SK-N-SH (cell line): ENCODE data around the gene KCNIP4. TPM values are rescaled to one million over a fixed set of nuclear protein-coding genes. Genes with fewer than 3 reads are reported as not detected.

Source experiments
- CTCF ChIA-PET: fragments of 300-600, 350-600 bp; formaldehyde crosslinking; extraction: SDS; loops from one replicate; lab custom pipeline; 2021; lab: Yijun Ruan, JAX
- POLR2A ChIA-PET: fragments of 350-600 bp; sonication (Branson Sonifier 250); formaldehyde crosslinking; extraction: SDS; loops from one replicate; lab custom pipeline; 2020; ENCODE audit warnings: antibody characterized with exemption, inconsistent platforms; lab: Yijun Ruan, JAX
- DNase-seq: peaks from one replicate; pipeline ENCODE4 v3.0.0; 2012
- H2AFZ ChIP-seq: fragments of 200-600 bp; sonication (generic); 2 replicates; pipeline ENCODE4 v1.8.1; 2016; ENCODE audit warnings: antibody characterized with exemption, mild to moderate bottlenecking, low read depth
- H3F3A ChIP-seq: fragments of 200-600 bp; sonication (generic); replicated peaks from 2 replicates; pipeline ENCODE3; 2016; ENCODE audit warnings: antibody characterized with exemption, mild to moderate bottlenecking; ENCODE audit not compliant: insufficient read depth
- H3K27ac ChIP-seq, 2 experiments: fragments of 200-500 bp in 1 of 2; fragments of 200-600 bp in 1 of 2; sonication (Bioruptor generic) in 1 of 2; sonication (generic), shearing (Covaris generic) in 1 of 2; 2 replicates each; pipeline versions ENCODE4 v1.5.1 to v1.6.1; 2014 to 2016; ENCODE audit warnings: low read depth in 2 of 2, inconsistent platforms in 1 of 2, low read length in 1 of 2, mild to moderate bottlenecking in 1 of 2, mixed read lengths in 1 of 2
- H3K27me3 ChIP-seq: fragments of 200-600 bp; sonication (generic), shearing (Covaris generic); 2 replicates; pipeline ENCODE4 v1.6.1; 2016; ENCODE audit warnings: mixed run types; ENCODE audit not compliant: insufficient read depth
- H3K36me3 ChIP-seq, 2 experiments: fragments of 200-500 bp in 1 of 2; fragments of 200-600 bp in 1 of 2; sonication (Bioruptor generic) in 1 of 2; sonication (generic) in 1 of 2; replicated peaks in 1 of 2; 2 replicates each; pipeline versions ENCODE3 to v1.5.1; 2014 to 2016; ENCODE audit warnings: low read length in 1 of 2, mild to moderate bottlenecking in 1 of 2; ENCODE audit not compliant: insufficient read depth in 2 of 2, control insufficient read depth in 1 of 2
- H3K4me1 ChIP-seq, 2 experiments: fragments of 200-500 bp in 1 of 2; fragments of 200-600 bp in 1 of 2; sonication (Bioruptor generic) in 1 of 2; sonication (generic), shearing (Covaris generic) in 1 of 2; 2 replicates each; pipeline versions ENCODE4 v1.5.1 to v1.6.1; 2014 to 2016; ENCODE audit warnings: low read depth in 1 of 2, low read length in 1 of 2, mixed run types in 1 of 2; ENCODE audit not compliant: insufficient read depth in 2 of 2, control insufficient read depth in 1 of 2
- H3K4me2 ChIP-seq: fragments of 200-600 bp; sonication (generic), shearing (Covaris generic); 2 replicates; pipeline ENCODE4 v1.6.1; 2017; ENCODE audit warnings: mixed run types
- H3K4me3 ChIP-seq, 2 experiments: fragments of 200-500 bp in 1 of 2; fragments of 200-600 bp in 1 of 2; sonication (Bioruptor generic) in 1 of 2; sonication (generic), shearing (Covaris generic) in 1 of 2; 2 replicates each; pipeline versions ENCODE4 v1.5.1 to v1.8.1; 2014 to 2016; ENCODE audit warnings: low read depth in 2 of 2, inconsistent platforms in 1 of 2, low read length in 1 of 2, mild to moderate bottlenecking in 1 of 2, mixed read lengths in 1 of 2, moderate library complexity in 1 of 2
- H3K79me2 ChIP-seq: fragments of 200-600 bp; sonication (generic); 2 replicates; pipeline ENCODE4 v1.8.1; 2017; ENCODE audit warnings: mild to moderate bottlenecking; ENCODE audit not compliant: insufficient read depth
- H3K9ac ChIP-seq: fragments of 200-600 bp; sonication (generic); 2 replicates; pipeline ENCODE4 v1.6.1; 2017; ENCODE audit warnings: mixed run types
- H3K9me2 ChIP-seq: fragments of 200-600 bp; sonication (generic); 2 replicates; pipeline ENCODE4 v1.6.1; 2017; ENCODE audit warnings: mixed run types
- H3K9me3 ChIP-seq: fragments of 200-600 bp; sonication (generic); 2 replicates; pipeline ENCODE4 v1.6.1; 2017; ENCODE audit warnings: mixed run types, mild to moderate bottlenecking, moderate library complexity
- H4K20me1 ChIP-seq: fragments of 200-600 bp; sonication (generic); 2 replicates; pipeline ENCODE4 v1.6.1; 2017; ENCODE audit warnings: mild to moderate bottlenecking, mixed run types; ENCODE audit not compliant: insufficient read depth
- CHD2 ChIP-seq: fragments of 150-350 bp; IDR thresholded peaks from 2 replicates; pipeline ENCODE4 v1.6.1; 2018; ENCODE audit warnings: low read length; ENCODE audit not compliant: partially characterized antibody
- ELF1 ChIP-seq: IDR thresholded peaks from 2 replicates; pipeline ENCODE4 v1.4.0; 2012
- EP300 ChIP-seq, 2 experiments: IDR thresholded peaks; 2 replicates each; pipeline versions ENCODE4 v1.4.0 to v1.6.1; 2012; ENCODE audit warnings: borderline replicate concordance in 1 of 2, low read depth in 1 of 2, low read length in 1 of 2
- FOSL2 ChIP-seq: IDR thresholded peaks from 2 replicates; pipeline ENCODE4 v1.4.0; 2012; ENCODE audit warnings: low read depth, mild to moderate bottlenecking, moderate library complexity, borderline replicate concordance
- FOXJ3 ChIP-seq: sonication (generic); formaldehyde crosslinking; IDR thresholded peaks from 2 replicates; pipeline ENCODE4 v1.5.1; 2020; ENCODE audit warnings: mild to moderate bottlenecking, missing genetic modification reagents
- GABPA ChIP-seq: IDR thresholded peaks from 2 replicates; pipeline ENCODE4 v1.4.0; 2012; ENCODE audit warnings: low read depth, mild to moderate bottlenecking
- GATA2 ChIP-seq: sonication (generic); formaldehyde crosslinking; IDR thresholded peaks from 2 replicates; pipeline ENCODE4 v1.5.0; 2020; ENCODE audit warnings: mild to moderate bottlenecking, missing genetic modification reagents
- IRF3 ChIP-seq: fragments of 150-350 bp; IDR thresholded peaks from 2 replicates; pipeline ENCODE4 v1.6.1; 2016; ENCODE audit warnings: mild to moderate bottlenecking, low read depth, low read length
- JUND ChIP-seq: IDR thresholded peaks from 2 replicates; pipeline ENCODE4 v1.4.0; 2012
- MEF2A ChIP-seq: IDR thresholded peaks from 2 replicates; pipeline ENCODE4 v1.4.0; 2012; ENCODE audit warnings: low read depth, borderline replicate concordance
- MXI1 ChIP-seq: IDR thresholded peaks from 2 replicates; pipeline ENCODE4 v1.6.1; 2012; ENCODE audit warnings: mild to moderate bottlenecking, low read depth, low read length, improper control_type of control experiment
- NFIC ChIP-seq: IDR thresholded peaks from 2 replicates; pipeline ENCODE4 v1.4.0; 2012; ENCODE audit warnings: borderline replicate concordance
- RAD21 ChIP-seq: IDR thresholded peaks from 2 replicates; pipeline ENCODE4 v1.6.1; 2012; ENCODE audit warnings: mild to moderate bottlenecking, low read length
- RCOR1 ChIP-seq: fragments of 150-350 bp; IDR thresholded peaks from 2 replicates; pipeline ENCODE4 v1.6.1; 2017; ENCODE audit warnings: antibody characterized with exemption, low read length
- RFX5 ChIP-seq: IDR thresholded peaks from 2 replicates; pipeline ENCODE4 v1.6.1; 2012; ENCODE audit warnings: mild to moderate bottlenecking, improper control_type of control experiment, low read length
- SIN3A ChIP-seq: IDR thresholded peaks from 2 replicates; pipeline ENCODE4 v1.6.1; 2012; ENCODE audit warnings: low read depth, mild to moderate bottlenecking, low read length, moderate library complexity, borderline replicate concordance
- SMC3 ChIP-seq: IDR thresholded peaks from 2 replicates; pipeline ENCODE4 v1.6.1; 2012; ENCODE audit warnings: low read depth, low read length, improper control_type of control experiment
- TCF12 ChIP-seq: IDR thresholded peaks from 2 replicates; pipeline ENCODE4 v1.4.0; 2012
- TEAD4 ChIP-seq: IDR thresholded peaks from 2 replicates; pipeline ENCODE4 v1.4.0; 2012; ENCODE audit warnings: mild to moderate bottlenecking, borderline replicate concordance; ENCODE audit not compliant: insufficient read depth
- YY1 ChIP-seq: IDR thresholded peaks from 2 replicates; pipeline ENCODE4 v1.4.0; 2012; ENCODE audit warnings: low read depth, mild to moderate bottlenecking
- WGBS: methylation state at CpG from one replicate; pipeline ENCODE4 v1.1.6; 2017; ENCODE audit warnings: low lambda C conversion rate; 5-methylcytosine and 5-hydroxymethylcytosine counted together
- polyA plus RNA-seq, 3 experiments: library from polyadenylated mRNA; depleted of rRNA; stranded (reverse); fragments of >200 nt; gene quantifications; 2 replicates each; pipeline ENCODE4 v1.2.3, GENCODE V29; 2012
- TF ChIP-seq, protein P1 (sequence below): IDR thresholded peaks from 2 replicates; pipeline ENCODE4 v1.4.0; 2012; ENCODE audit warnings: low read depth, borderline replicate concordance
- TF ChIP-seq, protein P2 (sequence below): IDR thresholded peaks from 2 replicates; pipeline ENCODE4; 2012
- TF ChIP-seq, protein P3 (sequence below): IDR thresholded peaks from 2 replicates; pipeline ENCODE4 v1.4.0; 2012; ENCODE audit warnings: low read depth

The KCNIP4 gene
- polyA plus RNA-seq, 1 of the 3 experiments (the other 2 are of a cell fraction) = 0.18 TPM

- TF ChIP-seq RCOR1 (no peak), FOSL2 (no peak), TEAD4 (no peak), EP300 (IDR thresholded peaks at IDR 0.05; ENCODE audit: borderline replicate concordance in 1 of 2, low read depth in 1 of 2, low read length in 1 of 2) (no peak), RFX5 (no peak)
- TF ChIP-seq, protein P1, sequence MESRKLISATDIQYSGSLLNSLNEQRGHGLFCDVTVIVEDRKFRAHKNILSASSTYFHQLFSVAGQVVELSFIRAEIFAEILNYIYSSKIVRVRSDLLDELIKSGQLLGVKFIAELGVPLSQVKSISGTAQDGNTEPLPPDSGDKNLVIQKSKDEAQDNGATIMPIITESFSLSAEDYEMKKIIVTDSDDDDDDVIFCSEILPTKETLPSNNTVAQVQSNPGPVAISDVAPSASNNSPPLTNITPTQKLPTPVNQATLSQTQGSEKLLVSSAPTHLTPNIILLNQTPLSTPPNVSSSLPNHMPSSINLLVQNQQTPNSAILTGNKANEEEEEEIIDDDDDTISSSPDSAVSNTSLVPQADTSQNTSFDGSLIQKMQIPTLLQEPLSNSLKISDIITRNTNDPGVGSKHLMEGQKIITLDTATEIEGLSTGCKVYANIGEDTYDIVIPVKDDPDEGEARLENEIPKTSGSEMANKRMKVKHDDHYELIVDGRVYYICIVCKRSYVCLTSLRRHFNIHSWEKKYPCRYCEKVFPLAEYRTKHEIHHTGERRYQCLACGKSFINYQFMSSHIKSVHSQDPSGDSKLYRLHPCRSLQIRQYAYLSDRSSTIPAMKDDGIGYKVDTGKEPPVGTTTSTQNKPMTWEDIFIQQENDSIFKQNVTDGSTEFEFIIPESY = no peak
- TF ChIP-seq, all 33 proteins: peak for 0
These were observed 1058.7 kb downstream of the KCNIP4 start (continued) for GRCh38 chr4:20889901-20890300.

GRCh38 chr4:20883677-20884076 is 1064.9 kb downstream of the KCNIP4 start:
- no peak for TF ChIP-seq IRF3
- peak; percentile 29 for TF ChIP-seq GATA2 (CRISPR knock-in tag)
- 31% methylated on average over 3 of the region's 3 CpGs for WGBS
- H3K4me3 ChIP-seq = no peak overlapping the region
- no peaks in the 10 kb centered on the region for H4K20me1 ChIP-seq
- no peaks in the 10 kb centered on the region for H3K36me3 ChIP-seq
- no peak overlapping the region for H3K9ac ChIP-seq
- no peaks in the 10 kb centered on the region for H3K79me2 ChIP-seq
- H3K9me2 ChIP-seq = no peaks in the 10 kb centered on the region
- ChIA-PET POLR2A (no interaction called here), CTCF (interaction anchor here (2.0 kb wide), 1 partner anchor 587 kb away, joined by 4 read pairs; no protein-coding TSS in a partner anchor)
- no peak overlapping the region for H3K4me2 ChIP-seq
- peak; percentile 30 for DNase-seq
- H3F3A ChIP-seq = no peaks in the 10 kb centered on the region
- H3K27me3 ChIP-seq = no peaks in the 10 kb centered on the region
- peaks cover 0 to 13% of the 10 kb centered on the region in 2 experiments; a peak in 2 of 4 replicates for H3K4me1 ChIP-seq
- no peak overlapping the region for H2AFZ ChIP-seq
- H3K27ac ChIP-seq = peak overlapping the region in 1 of 2 experiments; percentile 50; a peak in 1 of 4 replicates
- H3K9me3 ChIP-seq = no peaks in the 10 kb centered on the region; the same call in 1 of the 2 replicates

- H3K9me3 ChIP-seq = no peaks in the 10 kb centered on the region; the same call in 1 of the 2 replicates
- POLR2A ChIA-PET = no interaction called here
- no peak for DNase-seq
- TF ChIP-seq YY1 (no peak), JUND (no peak), RFX5 (no peak), ELF1 (no peak), CHD2 (no peak), MXI1 (no peak), SIN3A (no peak), FOXJ3 (CRISPR knock-in tag) (no peak), GABPA (no peak), NFIC (no peak), SMC3 (no peak), TCF12 (no peak), RAD21 (no peak), GATA2 (CRISPR knock-in tag) (no peak), MEF2A (no peak), RCOR1 (no peak)
- TF ChIP-seq, protein P2, sequence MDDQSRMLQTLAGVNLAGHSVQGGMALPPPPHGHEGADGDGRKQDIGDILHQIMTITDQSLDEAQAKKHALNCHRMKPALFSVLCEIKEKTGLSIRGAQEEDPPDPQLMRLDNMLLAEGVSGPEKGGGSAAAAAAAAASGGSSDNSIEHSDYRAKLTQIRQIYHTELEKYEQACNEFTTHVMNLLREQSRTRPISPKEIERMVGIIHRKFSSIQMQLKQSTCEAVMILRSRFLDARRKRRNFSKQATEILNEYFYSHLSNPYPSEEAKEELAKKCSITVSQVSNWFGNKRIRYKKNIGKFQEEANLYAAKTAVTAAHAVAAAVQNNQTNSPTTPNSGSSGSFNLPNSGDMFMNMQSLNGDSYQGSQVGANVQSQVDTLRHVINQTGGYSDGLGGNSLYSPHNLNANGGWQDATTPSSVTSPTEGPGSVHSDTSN = no peak
- TF ChIP-seq, protein P3, sequence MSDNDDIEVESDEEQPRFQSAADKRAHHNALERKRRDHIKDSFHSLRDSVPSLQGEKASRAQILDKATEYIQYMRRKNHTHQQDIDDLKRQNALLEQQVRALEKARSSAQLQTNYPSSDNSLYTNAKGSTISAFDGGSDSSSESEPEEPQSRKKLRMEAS = no peak
These were observed 1065.3 kb downstream of the KCNIP4 start for GRCh38 chr4:20883231-20883630.

More at GRCh38 chr4:20883231-20883630, 1065.3 kb downstream of the KCNIP4 start:
- no peak overlapping the region for H3K4me2 ChIP-seq
- CTCF ChIA-PET = interaction anchor here (2.0 kb wide), 1 partner anchor 587 kb away, joined by 4 read pairs; no protein-coding TSS in a partner anchor
- no peaks in the 10 kb centered on the region for H3K36me3 ChIP-seq
- H3K27me3 ChIP-seq = no peaks in the 10 kb centered on the region
- peaks cover 0 to 13% of the 10 kb centered on the region in 2 experiments; a peak in 2 of 4 replicates for H3K4me1 ChIP-seq
- H3K9ac ChIP-seq = no peak overlapping the region
- no peaks in the 10 kb centered on the region for H3K9me2 ChIP-seq
- H3K4me3 ChIP-seq = no peak overlapping the region
- WGBS = 56% methylated on average over 5 of the region's 5 CpGs
- no peaks in the 10 kb centered on the region for H3K79me2 ChIP-seq
- H4K20me1 ChIP-seq = no peaks in the 10 kb centered on the region
- no peaks in the 10 kb centered on the region for H3F3A ChIP-seq
- H3K27ac ChIP-seq = no peak overlapping the region; a peak in 1 of 4 replicates
- H2AFZ ChIP-seq = no peak overlapping the region
